Measurements from ENCODE around the gene CIITA. TPM values are rescaled to one million over a fixed set of nuclear protein-coding genes. Genes with fewer than 3 reads are reported as not detected.

The CIITA gene
- total and polyA plus RNA-seq, 9 of the 15 experiments (the other 6 are each of a cell fraction or from before 2014, with no cell fraction given) = 0.01 to 0.20 (median 0.11) TPM; not detected in 4

DNA sequence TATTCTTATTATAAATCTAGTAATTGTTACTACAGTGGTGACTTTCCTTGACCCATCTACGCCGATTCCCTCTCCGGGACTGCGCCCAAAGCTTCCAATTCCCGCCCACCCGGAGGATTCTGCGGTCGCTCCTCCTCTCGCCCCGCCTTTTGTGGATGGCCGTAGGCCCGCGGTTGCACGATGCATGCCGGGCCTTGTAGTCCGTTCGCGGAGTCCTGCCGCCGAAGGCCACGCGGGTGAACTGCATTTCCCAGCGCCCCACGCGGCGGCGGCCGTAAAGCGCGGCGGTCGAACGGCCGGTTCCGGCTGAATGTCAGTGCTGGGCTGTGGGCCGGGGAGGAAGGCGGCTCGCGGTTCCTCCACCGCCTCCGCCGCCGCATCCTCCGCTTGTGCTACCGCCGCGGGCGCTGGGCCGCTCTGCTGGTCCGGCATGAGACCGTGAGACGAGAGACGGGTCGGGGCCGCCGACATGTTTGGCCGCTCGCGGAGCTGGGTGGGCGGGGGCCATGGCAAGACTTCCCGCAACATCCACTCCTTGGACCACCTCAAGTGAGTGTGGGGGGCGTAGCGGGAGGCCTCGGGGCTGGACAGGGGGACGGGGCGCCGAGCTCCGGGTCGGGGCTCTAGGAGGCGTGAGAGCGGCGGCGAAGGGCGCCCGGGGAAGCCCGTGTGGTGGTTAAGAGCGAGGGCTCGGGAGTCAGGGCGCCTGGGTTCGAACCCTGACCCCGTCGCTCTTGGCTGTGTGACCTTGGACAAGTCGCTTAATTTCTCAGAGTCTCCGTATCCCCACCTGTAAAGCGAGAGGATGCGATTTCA is 67.5 kb downstream of the CIITA start, which contains the start of gene CLEC16A (continued):
- TF ChIP-seq, protein P1, sequence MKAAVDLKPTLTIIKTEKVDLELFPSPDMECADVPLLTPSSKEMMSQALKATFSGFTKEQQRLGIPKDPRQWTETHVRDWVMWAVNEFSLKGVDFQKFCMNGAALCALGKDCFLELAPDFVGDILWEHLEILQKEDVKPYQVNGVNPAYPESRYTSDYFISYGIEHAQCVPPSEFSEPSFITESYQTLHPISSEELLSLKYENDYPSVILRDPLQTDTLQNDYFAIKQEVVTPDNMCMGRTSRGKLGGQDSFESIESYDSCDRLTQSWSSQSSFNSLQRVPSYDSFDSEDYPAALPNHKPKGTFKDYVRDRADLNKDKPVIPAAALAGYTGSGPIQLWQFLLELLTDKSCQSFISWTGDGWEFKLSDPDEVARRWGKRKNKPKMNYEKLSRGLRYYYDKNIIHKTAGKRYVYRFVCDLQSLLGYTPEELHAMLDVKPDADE (conservative IDR thresholded peaks at IDR 0.05; ENCODE audit: control insufficient read depth, low read depth, low read length) = peak; percentile 100
- TF ChIP-seq GABPB1 (CRISPR knock-in tag; IDR thresholded peaks at IDR 0.05) = peak; percentile 96
- no peak for TF ChIP-seq POLR2AphosphoS2 (IDR thresholded peaks at IDR 0.05; ENCODE audit: low read length)
- TF ChIP-seq HNRNPK (IDR thresholded peaks at IDR 0.05; ENCODE audit: low read depth, low read length, poor library complexity, severe bottlenecking) = peak; percentile 37
- no peak for TF ChIP-seq MAFG (tag; conservative IDR thresholded peaks at IDR 0.05)
- TF ChIP-seq, protein P2, sequence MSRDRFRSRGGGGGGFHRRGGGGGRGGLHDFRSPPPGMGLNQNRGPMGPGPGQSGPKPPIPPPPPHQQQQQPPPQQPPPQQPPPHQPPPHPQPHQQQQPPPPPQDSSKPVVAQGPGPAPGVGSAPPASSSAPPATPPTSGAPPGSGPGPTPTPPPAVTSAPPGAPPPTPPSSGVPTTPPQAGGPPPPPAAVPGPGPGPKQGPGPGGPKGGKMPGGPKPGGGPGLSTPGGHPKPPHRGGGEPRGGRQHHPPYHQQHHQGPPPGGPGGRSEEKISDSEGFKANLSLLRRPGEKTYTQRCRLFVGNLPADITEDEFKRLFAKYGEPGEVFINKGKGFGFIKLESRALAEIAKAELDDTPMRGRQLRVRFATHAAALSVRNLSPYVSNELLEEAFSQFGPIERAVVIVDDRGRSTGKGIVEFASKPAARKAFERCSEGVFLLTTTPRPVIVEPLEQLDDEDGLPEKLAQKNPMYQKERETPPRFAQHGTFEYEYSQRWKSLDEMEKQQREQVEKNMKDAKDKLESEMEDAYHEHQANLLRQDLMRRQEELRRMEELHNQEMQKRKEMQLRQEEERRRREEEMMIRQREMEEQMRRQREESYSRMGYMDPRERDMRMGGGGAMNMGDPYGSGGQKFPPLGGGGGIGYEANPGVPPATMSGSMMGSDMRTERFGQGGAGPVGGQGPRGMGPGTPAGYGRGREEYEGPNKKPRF (IDR thresholded peaks at IDR 0.05; ENCODE audit: low read depth, low read length) = no peak
- peak; percentile 89 for TF ChIP-seq NR2C2 (CRISPR knock-in tag; IDR thresholded peaks at IDR 0.05)
- peak; percentile 88 for TF ChIP-seq NR2C2 (tag; IDR thresholded peaks at IDR 0.05)
- no peak for TF ChIP-seq PYGO2 (tag; IDR thresholded peaks at IDR 0.05)
- TF ChIP-seq TRIM24 (IDR thresholded peaks at IDR 0.05) = no peak
- TF ChIP-seq, protein P3, sequence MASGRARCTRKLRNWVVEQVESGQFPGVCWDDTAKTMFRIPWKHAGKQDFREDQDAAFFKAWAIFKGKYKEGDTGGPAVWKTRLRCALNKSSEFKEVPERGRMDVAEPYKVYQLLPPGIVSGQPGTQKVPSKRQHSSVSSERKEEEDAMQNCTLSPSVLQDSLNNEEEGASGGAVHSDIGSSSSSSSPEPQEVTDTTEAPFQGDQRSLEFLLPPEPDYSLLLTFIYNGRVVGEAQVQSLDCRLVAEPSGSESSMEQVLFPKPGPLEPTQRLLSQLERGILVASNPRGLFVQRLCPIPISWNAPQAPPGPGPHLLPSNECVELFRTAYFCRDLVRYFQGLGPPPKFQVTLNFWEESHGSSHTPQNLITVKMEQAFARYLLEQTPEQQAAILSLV (tag; IDR thresholded peaks at IDR 0.05) = no peak
- peak; percentile 87 for TF ChIP-seq CXXC5 (CRISPR knock-in tag; IDR thresholded peaks at IDR 0.05)
- TF ChIP-seq DACH1 (IDR thresholded peaks at IDR 0.05; ENCODE audit: partially characterized antibody) = no peak
- peak; percentile 85; the same call in 1 of the 2 replicates for TF ChIP-seq CTBP1 (IDR thresholded peaks at IDR 0.05; ENCODE audit: borderline replicate concordance)
